Endothelial cell of umbilical vein (primary cell): ENCODE data around the gene MB. TPM values are rescaled to one million over a fixed set of nuclear protein-coding genes. Genes with fewer than 3 reads are reported as not detected.

Experiments used
- BruUV-seq: library from RNA; stranded (reverse); fragments of 400-500 nt; replicated peaks from 2 replicates; lab custom pipeline; 2021; lab: Mats Ljungman, UMichigan
- CTCF ChIA-PET: fragments of 300-600, 350-600 bp; sonication (Branson Sonifier 250); formaldehyde crosslinking; loops from one replicate; lab custom pipeline; 2021; ENCODE audit warnings: antibody characterized with exemption, inconsistent platforms; lab: Charles Lee
- POLR2A ChIA-PET: fragments of 300-600, 350-600 bp; sonication (Branson Sonifier 250); formaldehyde crosslinking; loops from one replicate; lab custom pipeline; 2021; ENCODE audit warnings: antibody characterized with exemption, inconsistent platforms; lab: Charles Lee
- DNase-seq: peaks from one replicate; pipeline ENCODE4 v3.0.0-alpha.2; 2011; ENCODE audit warnings: low read depth, low spot score
- FAIRE-seq: peaks from 2 replicates; lab custom pipeline; 2011; peaks lifted over from hg19 to GRCh38; lab: Jason Lieb, UNC
- H2AFZ ChIP-seq: 2 replicates; pipeline ENCODE4 v1.6.0; 2012; ENCODE audit warnings: low read depth, low read length, control low read depth, inconsistent platforms
- H3K27ac ChIP-seq: 2 replicates; pipeline ENCODE4 v1.5.1; 2011; ENCODE audit warnings: low read depth, mild to moderate bottlenecking, control low read depth, low read length, moderate library complexity; ENCODE audit not compliant: insufficient read depth
- H3K27me3 ChIP-seq, 2 experiments: 2 replicates each; pipeline versions ENCODE4 v1.6.0 to v1.6.1; 2011; ENCODE audit warnings: low read length in 2 of 2, mixed read lengths in 1 of 2; ENCODE audit not compliant: control insufficient read depth in 2 of 2, insufficient read depth in 2 of 2
- H3K36me3 ChIP-seq, 2 experiments: 2 replicates in 1 of 2; 3 replicates in 1 of 2; pipeline ENCODE4 v1.5.1; 2011; ENCODE audit warnings: low read length in 2 of 2, mild to moderate bottlenecking in 1 of 2, moderate library complexity in 1 of 2; ENCODE audit not compliant: control insufficient read depth in 2 of 2, insufficient read depth in 2 of 2; ENCODE audit errors: extremely low read depth in 1 of 2
- H3K4me1 ChIP-seq: 3 replicates; pipeline ENCODE4 v1.5.1; 2011; ENCODE audit warnings: mild to moderate bottlenecking, low read length; ENCODE audit not compliant: control insufficient read depth, insufficient read depth; ENCODE audit errors: extremely low read depth
- H3K4me2 ChIP-seq: 2 replicates; pipeline ENCODE4 v1.6.1; 2011; ENCODE audit warnings: low read length, control low read depth, mixed read lengths; ENCODE audit not compliant: insufficient read depth
- H3K4me3 ChIP-seq, 3 experiments: fragments of 200-600 bp in 1 of 3; sonication (generic), shearing (Covaris generic) in 1 of 3; replicated peaks in 1 of 3; 2 replicates each; pipeline ENCODE4 v1.5.1; 2011 to 2016; ENCODE audit warnings: control low read depth in 3 of 3, low read length in 3 of 3, mild to moderate bottlenecking in 2 of 3, inconsistent platforms in 1 of 3, low read depth in 1 of 3, moderate library complexity in 1 of 3; ENCODE audit not compliant: insufficient read depth in 1 of 3
- H3K79me2 ChIP-seq: 2 replicates; pipeline ENCODE4 v1.6.0; 2012; ENCODE audit warnings: low read length, inconsistent platforms; ENCODE audit not compliant: control insufficient read depth, insufficient read depth
- H3K9ac ChIP-seq: replicated peaks from 2 replicates; pipeline ENCODE3; 2011; ENCODE audit warnings: low read length, control low read depth; ENCODE audit not compliant: insufficient read depth; ENCODE audit errors: extremely low read depth
- H3K9me1 ChIP-seq: replicated peaks from 3 replicates; pipeline ENCODE4 v1.6.0; 2011; ENCODE audit warnings: mild to moderate bottlenecking, low read length; ENCODE audit not compliant: control insufficient read depth, insufficient read depth; ENCODE audit errors: extremely low read depth
- H3K9me3 ChIP-seq: replicated peaks from 2 replicates; pipeline ENCODE4 v1.5.1; 2012; ENCODE audit warnings: low read length, inconsistent platforms; ENCODE audit not compliant: control insufficient read depth, insufficient read depth
- H4K20me1 ChIP-seq: replicated peaks from 2 replicates; pipeline ENCODE3; 2011; ENCODE audit warnings: mild to moderate bottlenecking, low read length; ENCODE audit not compliant: control insufficient read depth, insufficient read depth; ENCODE audit errors: extremely low read depth
- GATA2 ChIP-seq: IDR thresholded peaks from 2 replicates; pipeline ENCODE4 v1.7.0; 2011; ENCODE audit warnings: low read depth, mild to moderate bottlenecking, moderate library complexity, mixed read lengths, low read length; ENCODE audit not compliant: insufficient read length, insufficient read depth
- MYC ChIP-seq: IDR thresholded peaks from one replicate; pipeline ENCODE4 v1.6.1; 2011; ENCODE audit warnings: mild to moderate bottlenecking, low read depth, low read length
- POLR2A ChIP-seq: IDR thresholded peaks from 2 replicates; pipeline ENCODE4 v1.6.1; 2012; ENCODE audit warnings: low read depth, mild to moderate bottlenecking, control low read depth, low read length
- dilution Hi-C: fragments of 300-500 bp; cut with MboI; formaldehyde crosslinking; loops from one replicate; pipeline ENCODE4 v1.15.0; 2019; ENCODE audit warnings: low sequenced_read_pairs; ENCODE audit not compliant: extremely low pct_ligation_motif_present
- intact Hi-C: fragments of 100-400 bp; cut with micrococcal nuclease; formaldehyde crosslinking; loops from one replicate; pipeline ENCODE4 v1.10.0; 2022
- polyA plus RNA-seq, 4 experiments: library from polyadenylated mRNA; depleted of rRNA in 3 of 4; stranded (reverse) in 3 of 4; unstranded in 1 of 4; fragments of >200 nt; gene quantifications; 2 replicates each; pipeline versions ENCODE4 v1.2.1 to v1.2.3, GENCODE V29; 2011 to 2012; ENCODE audit warnings: missing spikeins in 1 of 4
- total RNA-seq: library from RNA; stranded (reverse); gene quantifications from 2 replicates; pipeline ENCODE4 v1.2.3, GENCODE V29; 2021
- TF ChIP-seq, protein P1 (sequence below), 2 donors: IDR thresholded peaks; 1 replicate in 1 of 2; 2 replicates in 1 of 2; pipeline ENCODE4 v1.5.1; 2011; ENCODE audit warnings: low read length in 2 of 2, mild to moderate bottlenecking in 2 of 2, moderate library complexity in 2 of 2, control low read depth in 1 of 2, inconsistent platforms in 1 of 2, low read depth in 1 of 2; ENCODE audit not compliant: insufficient read depth in 1 of 2; ENCODE audit errors: extremely low read depth in 1 of 2

Gene MB
- total and polyA plus RNA-seq, 2 donors (not counting 3 experiments of a cell fraction or from before 2014, with no cell fraction given): not detected

DNA sequence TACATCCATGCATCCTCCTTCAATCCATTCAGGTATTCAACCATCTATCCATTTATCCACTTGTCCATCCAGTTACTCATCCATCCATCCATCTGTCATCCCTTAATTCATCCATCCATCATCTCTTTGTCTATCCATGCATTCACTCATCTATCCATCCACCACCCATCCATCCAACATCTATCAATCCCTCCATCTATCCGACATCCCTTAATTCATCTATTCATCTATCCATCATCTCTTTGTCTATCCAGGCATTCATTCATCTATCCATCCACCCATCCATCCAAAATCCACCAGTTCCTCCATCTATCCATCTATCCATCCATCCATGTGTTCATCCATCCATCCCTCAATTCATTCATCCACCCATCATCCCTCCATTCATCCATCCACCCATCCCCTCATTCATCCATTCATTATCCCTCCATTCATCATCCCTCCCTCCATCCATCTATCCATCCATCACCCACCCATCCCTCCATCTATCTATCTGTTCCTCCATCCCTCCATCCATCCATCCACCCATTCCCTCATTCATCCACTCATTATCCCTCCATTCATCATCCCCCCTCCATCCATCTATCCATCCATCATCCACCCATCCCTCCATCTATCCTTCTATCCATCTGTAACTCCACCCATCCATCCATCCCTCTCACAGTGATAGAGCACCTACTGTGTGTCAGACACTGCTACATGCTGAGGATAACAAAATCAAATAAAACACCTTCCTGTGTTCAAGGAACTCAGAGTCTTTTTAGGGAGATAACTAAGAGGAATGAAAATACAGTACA is 1.5 kb upstream of the MB start:
- peaks cover 10 to 15% of the 10 kb centered on the region in 2 experiments for H3K27me3 ChIP-seq
- no peak for TF ChIP-seq GATA2
- TF ChIP-seq, protein P1, sequence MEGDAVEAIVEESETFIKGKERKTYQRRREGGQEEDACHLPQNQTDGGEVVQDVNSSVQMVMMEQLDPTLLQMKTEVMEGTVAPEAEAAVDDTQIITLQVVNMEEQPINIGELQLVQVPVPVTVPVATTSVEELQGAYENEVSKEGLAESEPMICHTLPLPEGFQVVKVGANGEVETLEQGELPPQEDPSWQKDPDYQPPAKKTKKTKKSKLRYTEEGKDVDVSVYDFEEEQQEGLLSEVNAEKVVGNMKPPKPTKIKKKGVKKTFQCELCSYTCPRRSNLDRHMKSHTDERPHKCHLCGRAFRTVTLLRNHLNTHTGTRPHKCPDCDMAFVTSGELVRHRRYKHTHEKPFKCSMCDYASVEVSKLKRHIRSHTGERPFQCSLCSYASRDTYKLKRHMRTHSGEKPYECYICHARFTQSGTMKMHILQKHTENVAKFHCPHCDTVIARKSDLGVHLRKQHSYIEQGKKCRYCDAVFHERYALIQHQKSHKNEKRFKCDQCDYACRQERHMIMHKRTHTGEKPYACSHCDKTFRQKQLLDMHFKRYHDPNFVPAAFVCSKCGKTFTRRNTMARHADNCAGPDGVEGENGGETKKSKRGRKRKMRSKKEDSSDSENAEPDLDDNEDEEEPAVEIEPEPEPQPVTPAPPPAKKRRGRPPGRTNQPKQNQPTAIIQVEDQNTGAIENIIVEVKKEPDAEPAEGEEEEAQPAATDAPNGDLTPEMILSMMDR (IDR thresholded peaks at IDR 0.05; ENCODE audit: extremely low read depth in 1 of 2, insufficient read depth in 1 of 2, low read depth in 1 of 2, low read length in 2 of 2): no peak
- no peak for TF ChIP-seq MYC
- TF ChIP-seq POLR2A: no peak
- CTCF ChIA-PET: interaction anchor here (0.6 to 3.7 kb wide), 4 partner anchors 187 to 554 kb away, joined by 3 to 40 read pairs (median 7); no protein-coding TSS in a partner anchor
- dilution Hi-C loops: no loop called here
- no peak overlapping the region for H3K4me2 ChIP-seq
- intact Hi-C loops: no loop called here
- H3K9me1 ChIP-seq: no peaks in the 10 kb centered on the region
- H4K20me1 ChIP-seq: no peaks in the 10 kb centered on the region
- H2AFZ ChIP-seq: no peak overlapping the region
- no peaks in the 10 kb centered on the region for H3K79me2 ChIP-seq
- no peak overlapping the region for H3K27ac ChIP-seq
- H3K9me3 ChIP-seq: no peaks in the 10 kb centered on the region
- no peak for DNase-seq
- no peak overlapping the region for H3K9ac ChIP-seq
- H3K36me3 ChIP-seq: no peaks in the 10 kb centered on the region
- H3K4me1 ChIP-seq: no peaks in the 10 kb centered on the region
- no TSS peak for BruUV-seq
- H3K4me3 ChIP-seq: no peak overlapping the region
- FAIRE-seq: no peak
- POLR2A ChIA-PET: no interaction called here

DNA sequence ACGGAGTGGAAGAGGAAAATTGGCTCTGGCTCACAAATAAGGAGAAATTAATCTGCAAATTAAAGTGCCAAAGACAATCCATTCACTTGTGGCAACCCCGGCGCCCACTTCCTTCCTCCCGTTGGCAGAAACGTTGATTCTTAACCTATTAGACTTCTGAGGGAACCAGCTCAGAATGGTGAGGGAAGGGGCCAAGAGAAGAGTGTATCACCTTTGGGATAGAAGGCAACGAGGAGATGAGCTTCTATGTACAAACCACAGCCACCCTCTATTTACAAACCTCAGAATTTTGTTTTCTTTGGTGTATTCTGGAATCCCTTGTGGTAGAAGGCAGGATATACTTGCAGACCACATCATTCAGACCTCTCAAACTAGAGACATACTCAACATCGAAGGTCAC is 1.1 kb downstream of the MB start:
- DNase-seq: no peak
- ChIA-PET POLR2A (interaction anchor here (0.5 kb wide), 1 partner anchor 149 kb away, joined by 5 read pairs; no protein-coding TSS in a partner anchor), CTCF (interaction anchor here (0.7 kb wide), 1 partner anchor 185 kb away, joined by 3 read pairs; no protein-coding TSS in a partner anchor)
- Histone ChIP-seq H3K4me3 (no peak overlapping the region), H3K9ac (no peak overlapping the region), H3K9me1 (no peaks in the 10 kb centered on the region), H3K79me2 (no peaks in the 10 kb centered on the region), H3K4me1 (no peaks in the 10 kb centered on the region), H3K27ac (no peak overlapping the region), H2AFZ (no peak overlapping the region), H3K4me2 (no peak overlapping the region), H3K27me3 (peaks cover 10 to 15% of the 10 kb centered on the region in 2 experiments), H3K36me3 (no peaks in the 10 kb centered on the region), H3K9me3 (no peaks in the 10 kb centered on the region), H4K20me1 (no peaks in the 10 kb centered on the region)
- no peak for FAIRE-seq
- BruUV-seq: no TSS peak
- dilution Hi-C loops: no loop called here
- no peak for TF ChIP-seq POLR2A
- intact Hi-C loops: no loop called here
